Right kidney (tissue), 1 donor: ENCODE data around the gene CDKN3.
"Not testable (repeated sequence)": the region's sequence is repeated elsewhere in the genome, so short reads cannot be mapped to it uniquely, and the experiment has no call there.

ENCODE experiments used
- DNase-seq: peaks from one replicate; pipeline ENCODE4 v3.0.0-alpha.2; 2016

CDKN3 gene

DNA sequence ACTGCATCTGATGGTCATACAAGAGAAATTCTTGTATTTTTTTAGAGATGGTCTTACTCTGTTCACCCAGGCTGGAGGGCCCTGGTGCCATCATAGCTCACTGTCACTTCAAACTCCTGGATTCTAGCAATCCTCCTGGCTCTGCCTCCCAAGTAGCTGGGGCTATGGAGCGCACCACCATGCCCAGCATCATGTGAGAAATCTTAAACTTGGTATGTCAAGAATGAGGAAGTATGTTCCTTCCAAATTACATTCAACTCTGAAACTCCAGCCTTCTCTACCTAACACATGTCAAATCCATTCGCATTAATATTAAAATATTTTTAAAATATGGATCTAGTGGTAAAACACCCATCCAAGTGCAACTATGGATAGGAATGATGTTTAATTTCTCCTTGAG, 27.5 kb upstream of the CDKN3 start:
- no peak for DNase-seq

DNA sequence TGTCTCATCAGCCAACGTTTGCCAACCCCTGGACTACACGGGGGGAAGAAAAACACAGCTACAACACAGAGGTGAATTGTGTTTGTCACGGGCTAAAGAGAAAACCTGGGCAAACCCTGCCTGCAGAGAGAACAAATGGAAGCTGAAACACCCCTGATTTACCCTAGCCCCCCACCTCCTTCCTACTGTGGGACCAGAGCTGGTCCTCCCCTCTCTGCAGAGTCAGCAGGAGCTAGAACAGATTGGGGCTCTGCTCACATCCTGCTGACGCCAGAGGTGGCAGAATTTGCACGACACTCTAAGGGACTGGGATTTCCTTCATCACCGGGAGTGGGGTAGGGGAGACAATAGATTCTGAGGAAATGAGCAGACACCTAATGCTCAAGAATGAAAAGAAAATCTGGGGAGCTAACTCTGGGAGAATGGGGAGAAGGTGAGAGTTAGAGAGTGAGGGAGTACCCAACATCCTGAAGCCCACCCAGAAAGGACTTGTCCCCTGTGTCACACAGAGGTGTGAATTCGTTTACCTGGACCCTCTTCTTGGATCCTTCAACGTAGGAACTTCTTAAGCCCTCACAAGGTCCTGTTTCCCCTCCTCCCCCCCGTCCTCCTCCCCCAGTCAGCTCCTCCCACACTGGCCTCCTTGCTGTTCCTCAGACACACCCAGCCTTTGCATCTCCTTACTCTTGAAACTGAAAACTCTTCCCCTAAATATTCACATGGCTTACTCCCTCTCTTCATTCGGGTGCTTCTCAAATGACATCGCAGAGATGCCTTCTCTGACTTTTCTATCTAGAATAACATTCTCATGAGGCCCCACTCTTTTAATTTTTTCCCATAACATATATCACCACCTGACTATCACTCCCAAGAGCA, 26.2 kb upstream of the CDKN3 start:
- DNase-seq, result no peak

DNA sequence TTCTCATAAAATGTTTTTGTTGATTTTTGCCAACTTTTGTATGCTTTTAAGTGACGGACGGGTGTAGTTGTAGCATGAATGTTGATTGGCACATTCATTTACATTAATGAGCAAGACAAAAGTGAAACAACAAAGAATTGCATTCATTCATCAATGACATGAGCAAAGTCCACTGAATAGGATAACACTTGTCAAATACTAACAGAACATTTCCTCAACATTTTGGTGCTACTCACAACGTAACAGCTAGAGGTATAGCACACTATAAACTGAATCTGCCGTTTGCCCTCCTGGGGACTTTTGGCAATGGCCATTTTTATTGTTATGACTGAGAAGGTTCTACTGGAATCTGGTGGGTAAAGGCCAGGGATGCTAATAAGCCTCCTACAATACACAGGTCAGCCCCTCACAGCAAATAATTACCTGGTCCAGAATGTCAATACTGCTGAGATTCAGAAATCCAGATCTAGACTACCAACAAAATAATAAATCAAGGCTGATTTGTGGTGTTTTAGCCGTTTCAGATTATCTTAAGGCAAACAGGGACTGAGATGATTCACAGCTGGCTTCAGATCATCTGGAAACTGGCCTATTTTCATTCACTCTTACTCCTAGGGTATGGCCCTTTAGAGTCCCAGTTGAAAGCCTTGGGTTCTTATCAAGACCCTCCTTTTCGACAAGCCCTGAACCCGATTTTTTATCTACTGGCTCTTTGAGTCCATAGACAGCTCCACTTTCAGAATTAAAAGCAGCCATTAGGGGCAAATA, 22.5 kb upstream of the CDKN3 start:
- DNase-seq, result no peak

DNA sequence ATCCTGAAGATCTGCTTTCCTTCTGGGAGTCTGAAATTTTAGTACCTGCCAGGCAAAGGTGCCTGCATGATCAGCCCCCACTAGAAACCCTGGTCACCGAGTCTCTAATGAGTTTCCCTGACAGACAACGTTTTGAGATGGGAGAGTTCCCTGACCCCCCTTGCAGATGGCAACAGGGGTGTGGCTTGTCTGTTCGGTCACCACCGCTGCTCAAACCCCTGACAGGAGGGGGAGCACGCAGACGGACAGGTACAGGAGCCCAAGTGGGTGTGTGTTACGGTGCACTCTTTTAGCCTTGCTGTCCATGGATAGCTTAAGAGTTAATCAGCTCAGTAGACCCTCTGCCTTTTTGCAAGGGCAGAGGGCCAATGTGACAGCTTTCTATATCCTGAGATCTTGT, 19.3 kb upstream of the CDKN3 start:
- DNase-seq, result no peak

DNA sequence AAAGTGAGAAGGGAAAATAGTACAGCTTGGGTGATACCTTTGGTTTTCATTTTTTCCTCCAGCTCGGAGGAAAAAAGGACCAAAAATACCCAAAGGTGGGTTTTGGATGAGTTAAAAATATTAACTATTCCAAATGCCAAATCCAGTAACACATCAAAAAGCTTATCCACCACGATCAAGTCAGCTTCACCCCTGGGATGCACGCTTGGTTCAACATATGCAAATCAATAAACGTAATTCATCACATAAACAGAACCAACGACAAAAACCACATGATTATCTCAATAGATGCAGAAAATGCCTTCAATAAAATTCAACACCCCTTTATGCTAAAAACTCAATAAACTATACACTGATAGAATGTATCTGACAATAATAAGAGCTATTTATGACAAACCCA, 17.9 kb upstream of the CDKN3 start:
- DNase-seq, result not testable (repeated sequence)

DNA sequence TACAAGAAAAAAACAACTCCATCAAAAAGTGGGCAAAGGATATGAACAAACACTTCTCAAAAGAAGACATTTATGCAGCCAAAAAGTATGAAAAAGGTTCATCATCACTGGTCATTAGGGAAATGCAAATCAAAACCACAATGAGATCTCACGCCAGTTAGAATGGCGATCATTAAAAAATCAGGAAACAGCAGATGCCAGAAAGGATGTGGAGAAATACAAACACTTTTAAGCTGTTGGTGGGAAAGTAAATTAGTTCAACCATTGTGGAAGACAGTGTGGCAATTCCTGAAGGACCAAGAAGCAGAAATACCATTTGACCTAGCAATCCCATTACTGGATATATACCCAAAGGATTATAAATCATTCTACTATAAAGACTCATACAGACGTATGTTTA, 16.2 kb upstream of the CDKN3 start:
- DNase-seq, result not testable (repeated sequence)

DNA sequence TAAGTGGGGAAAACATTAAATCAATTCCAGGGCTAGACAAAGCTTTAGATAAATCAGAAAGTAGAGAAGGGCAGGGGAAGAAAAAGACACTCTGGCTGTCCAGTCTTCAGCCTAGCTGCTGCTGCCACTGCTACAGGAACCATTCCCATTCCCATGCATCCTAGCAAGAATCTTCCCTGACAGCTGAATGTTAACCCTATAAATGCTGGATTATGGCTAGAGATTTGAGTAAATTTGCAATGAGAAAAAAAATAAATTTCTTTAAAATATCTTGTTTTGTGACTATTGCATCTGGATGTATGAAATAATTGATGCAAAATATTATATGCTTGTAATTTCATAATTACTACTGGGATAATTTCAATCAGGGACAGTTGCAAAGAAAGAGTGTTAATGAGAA, 15.0 kb upstream of the CDKN3 start:
- DNase-seq, result no peak

DNA sequence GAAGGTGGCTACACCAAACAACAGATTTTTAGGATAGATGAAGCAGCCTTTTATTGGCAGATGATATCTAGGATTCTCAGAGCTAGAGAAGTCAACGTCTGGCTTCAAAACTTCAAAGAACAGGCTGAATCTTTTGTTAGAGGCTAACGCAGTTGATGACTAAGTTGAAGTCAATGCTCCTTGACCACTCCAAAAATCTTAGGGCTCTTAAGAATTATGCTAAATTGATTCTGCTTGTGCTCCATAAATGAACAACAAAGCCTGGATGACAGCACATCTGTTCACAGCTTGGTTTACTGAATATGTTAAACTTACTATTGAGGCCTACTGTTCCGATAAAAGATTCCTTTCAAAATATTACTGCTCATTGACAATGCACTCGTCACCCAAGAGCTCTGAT, 13.0 kb upstream of the CDKN3 start:
- DNase-seq, result no peak

DNA sequence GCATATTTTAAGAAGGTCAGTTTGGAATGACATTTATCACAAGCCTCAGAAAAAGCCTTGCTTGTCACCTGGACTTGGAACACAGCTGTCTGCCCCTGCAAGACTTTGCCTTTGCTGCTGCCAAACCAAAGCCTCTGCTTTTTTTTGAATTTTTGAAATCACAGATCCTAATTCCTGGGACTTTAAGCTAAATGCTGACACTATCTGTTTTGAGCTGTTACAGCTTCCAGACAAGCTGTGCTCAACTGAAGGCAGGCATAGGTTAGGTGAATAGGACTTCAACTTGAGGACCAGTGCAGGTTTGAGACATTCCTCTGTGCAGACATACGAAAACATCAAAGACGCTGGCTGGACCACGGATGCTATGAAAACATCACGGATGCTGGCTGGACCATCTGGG, 11.3 kb upstream of the CDKN3 start:
- DNase-seq, result no peak

DNA sequence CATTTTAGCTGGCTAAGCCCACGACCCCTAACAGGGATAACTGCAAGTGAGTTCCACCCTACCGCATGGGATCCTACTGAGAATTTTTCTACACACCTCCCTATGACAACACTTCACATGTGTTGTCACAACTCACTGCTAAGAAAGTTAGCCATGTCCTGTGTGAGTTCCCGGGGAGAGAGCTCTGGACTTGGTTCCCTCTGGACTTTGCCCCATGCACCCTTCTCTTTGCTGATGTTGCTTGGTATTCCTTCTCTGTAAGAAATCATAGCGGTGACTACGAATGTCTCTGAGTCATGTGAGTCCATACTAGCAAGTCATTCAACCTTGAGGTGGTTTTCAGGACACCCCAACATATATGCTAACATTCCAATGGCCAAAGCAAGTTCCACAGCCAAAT, 9.5 kb upstream of the CDKN3 start:
- no peak for DNase-seq

DNA sequence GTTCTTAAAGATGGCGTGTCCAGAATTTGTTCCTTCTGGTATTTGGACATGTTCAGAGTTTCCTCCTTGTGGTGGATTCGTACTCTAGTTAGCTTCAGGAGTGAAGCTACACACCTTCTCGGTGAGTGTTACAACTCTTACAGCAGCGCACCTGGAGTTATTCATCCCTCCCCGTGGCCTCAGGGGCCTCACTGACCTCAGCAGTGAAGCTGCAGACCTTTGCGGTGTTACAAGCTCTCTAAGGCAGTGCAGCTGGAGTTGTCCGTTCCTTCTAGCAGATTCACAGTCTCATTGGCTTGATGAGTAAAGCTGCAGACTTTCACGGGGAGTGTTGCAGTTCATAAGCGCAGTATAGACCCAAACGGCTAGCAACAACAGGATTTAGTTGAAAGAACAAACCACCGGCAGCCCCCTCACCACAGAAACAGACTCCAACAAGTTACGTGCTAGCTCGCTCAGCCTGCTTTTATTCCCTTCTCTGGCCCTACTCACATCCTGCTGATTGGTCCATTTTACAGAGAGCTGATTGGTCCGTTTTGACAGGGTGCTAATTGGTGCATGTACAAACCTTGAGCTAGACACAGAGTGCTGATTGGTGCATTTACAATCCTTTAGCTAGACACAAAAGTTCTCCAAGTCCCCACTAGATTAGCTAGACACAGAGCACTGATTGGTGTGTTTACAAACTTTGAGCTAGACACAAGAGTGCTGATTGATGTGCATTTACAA, 4.5 kb upstream of the CDKN3 start:
- DNase-seq, result no peak

DNA sequence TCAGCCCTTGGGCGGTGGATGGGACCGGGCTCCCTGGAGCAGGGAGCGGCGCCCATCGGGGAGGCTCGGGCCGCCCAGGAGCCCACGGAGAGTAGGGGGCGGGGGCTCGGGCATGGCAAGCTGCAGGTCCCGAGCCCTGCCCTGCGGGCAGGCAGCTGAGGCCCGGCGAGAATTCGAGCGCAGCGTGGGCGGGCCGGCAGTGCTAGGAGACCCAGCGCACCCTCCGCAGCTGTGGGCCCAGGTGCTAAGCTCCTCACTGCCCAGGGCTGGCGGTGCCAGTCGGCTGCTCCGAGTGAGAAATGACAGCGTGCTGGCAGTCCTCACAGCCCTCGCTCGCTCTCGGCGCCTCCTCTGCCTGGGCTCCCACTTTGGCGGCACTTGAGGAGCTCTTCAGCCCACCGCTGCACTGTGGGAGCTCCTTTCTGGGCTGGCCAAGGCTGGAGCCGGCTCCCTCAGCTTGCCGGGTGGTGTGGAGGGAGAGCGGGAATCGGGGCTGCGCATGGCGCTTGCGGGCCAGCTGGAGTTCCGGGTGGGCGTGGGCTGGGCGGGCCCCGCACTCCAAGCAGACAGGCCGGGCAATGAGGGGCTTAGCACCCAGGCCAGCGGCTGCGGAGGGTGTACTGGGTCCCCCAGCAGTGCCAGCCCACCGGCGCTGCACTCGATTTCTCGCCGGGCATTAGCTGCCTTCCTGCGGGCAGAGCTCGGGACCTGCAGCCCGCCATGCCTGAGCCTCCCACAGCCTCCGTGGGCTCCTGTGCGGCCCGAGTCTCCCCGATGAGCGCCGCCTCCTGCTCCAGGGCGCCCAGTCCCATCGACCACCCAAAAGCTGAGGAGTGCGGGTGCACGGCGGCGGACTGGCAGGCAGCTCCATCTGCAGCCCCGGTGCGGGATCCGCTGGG, 3.6 kb upstream of the CDKN3 start:
- DNase-seq, result not testable (repeated sequence)

DNA sequence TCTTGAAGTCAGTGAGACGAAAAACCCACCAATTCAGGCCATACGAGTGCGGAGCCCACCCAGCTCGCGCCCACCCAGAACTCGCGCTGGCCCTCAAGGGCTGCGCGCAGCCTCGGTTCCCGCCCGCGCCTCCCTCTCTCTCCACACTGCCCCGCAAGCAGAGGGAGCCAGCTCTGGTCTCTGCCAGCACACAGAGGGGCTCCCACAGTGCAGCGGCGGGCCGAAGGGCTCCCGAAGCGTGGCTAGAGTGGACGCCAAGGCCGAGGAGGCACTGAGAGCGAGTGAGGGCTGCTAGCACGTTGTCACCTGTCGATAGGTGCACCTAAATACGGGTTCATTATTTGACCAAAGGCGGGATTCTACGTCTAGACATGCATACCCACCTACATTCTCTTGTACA, 2.2 kb upstream of the CDKN3 start:
- no peak for DNase-seq

DNA sequence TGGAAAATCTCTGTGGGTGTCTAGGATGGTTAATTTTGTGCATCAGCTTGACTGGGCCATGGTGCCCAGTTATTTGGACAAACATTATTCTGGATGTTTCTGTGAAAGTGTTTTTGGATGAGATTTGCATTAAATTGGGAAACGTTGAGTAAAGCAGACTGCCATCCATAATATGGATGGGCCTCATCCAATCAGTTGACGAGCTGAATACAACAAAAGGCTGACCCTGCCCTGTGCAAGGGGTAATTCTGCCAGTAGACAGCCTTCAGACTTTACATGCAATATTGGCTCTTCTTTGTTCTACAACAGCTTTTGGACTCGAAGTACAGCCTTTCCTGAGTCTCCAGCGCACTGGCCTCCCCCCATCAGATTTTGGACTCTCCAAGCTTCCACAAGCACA, 1.5 kb upstream of the CDKN3 start:
- DNase-seq, result no peak

DNA sequence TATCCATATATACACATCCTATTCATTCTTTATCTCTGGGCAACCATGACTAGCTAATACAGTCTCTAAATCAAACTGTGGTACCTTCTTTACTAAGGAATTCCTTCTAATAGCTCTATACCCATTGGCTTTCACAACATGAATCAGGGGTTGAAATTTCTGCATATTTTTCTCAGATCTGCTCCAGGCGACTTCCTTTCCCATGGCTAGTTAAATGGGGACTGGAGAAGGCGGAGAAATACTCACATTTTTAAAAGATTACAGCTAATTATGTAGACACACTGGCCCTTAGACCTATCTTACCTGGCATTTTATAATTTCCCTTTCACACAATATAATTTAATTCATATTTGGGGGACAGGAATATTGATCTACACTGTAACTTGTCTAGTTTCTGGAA, 1.1 kb upstream of the CDKN3 start:
- no peak for DNase-seq

DNA sequence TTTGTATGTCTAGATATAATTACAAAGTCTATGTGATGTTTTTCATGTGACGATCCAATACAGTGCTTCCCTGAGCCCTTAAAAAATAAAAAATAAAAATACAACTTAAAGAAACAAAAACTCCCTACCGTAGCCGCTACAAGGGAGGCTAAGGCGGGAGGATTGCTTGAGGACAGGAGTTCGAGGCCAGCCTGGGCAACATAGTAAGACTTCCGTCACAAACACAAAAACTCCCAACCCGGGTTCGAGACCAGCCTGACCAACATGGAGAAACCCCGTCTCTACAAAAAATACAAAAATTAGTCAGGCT, 669 bp upstream of the CDKN3 start:
- no peak for DNase-seq

DNA sequence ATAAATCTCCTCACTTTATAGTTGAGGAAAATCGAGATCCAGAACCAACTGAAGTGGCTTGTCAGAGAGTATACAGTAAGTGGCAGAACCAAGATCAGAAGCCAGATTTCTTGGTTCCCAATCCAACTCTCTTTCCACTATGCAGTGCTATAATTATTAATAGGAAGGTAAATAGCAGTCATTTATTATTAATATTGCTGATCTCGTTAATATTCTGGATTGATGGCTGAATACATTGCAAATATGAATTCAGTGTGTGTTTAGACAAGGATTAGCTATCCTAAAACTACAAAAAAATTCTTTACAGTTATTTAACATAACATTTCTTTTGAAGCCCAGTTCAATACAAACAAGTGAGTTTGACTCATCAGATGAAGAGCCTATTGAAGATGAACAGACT, 2.8 kb downstream of the CDKN3 start:
- DNase-seq, result no peak

DNA sequence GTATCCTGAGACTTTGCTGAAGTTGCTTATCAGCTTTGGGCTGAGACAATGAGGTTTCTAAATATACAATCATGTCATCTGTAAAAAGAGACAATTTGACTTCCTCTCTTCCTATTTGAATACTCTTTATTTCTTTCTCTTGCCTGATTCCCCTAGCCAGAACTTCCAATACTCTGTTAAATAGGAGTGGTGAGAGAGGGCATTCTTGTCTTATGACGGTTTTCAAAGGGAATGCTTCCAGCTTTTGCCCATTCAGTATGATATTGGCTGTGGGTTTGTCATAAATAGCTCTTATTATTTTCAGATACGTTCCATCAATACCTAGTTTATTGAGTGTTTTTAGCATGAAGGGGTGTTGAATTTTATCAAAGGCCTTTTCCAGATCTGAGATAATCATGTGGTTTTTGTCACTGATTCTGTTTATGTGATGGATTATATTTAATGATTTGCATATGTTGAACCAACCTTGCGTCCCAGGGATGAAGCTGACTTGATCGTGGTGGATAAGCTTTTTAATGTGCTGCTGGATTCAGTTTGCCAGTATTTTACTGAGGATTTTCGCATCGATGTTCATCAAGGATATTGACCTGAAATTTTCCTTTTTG, 6.7 kb downstream of the CDKN3 start:
- not testable (repeated sequence) for DNase-seq

DNA sequence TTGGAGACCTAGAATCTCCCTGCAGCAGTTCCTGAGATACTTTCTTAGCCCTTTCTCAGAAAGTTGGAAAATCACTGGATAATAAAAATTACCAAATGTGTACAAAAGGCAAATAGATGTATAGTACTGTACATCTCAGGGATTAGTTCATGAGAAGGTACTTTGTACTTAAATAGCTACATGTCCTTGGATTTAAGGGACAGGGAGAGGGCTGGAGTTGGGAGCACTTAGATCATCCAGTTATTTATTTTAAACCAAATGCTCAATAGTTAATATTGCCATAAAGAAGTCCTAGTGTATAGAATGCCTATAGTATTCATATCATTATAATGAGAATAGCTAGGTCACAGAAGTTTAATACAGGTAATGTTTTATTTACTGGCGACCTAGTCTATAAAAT, 13.4 kb downstream of the CDKN3 start:
- DNase-seq, result no peak

DNA sequence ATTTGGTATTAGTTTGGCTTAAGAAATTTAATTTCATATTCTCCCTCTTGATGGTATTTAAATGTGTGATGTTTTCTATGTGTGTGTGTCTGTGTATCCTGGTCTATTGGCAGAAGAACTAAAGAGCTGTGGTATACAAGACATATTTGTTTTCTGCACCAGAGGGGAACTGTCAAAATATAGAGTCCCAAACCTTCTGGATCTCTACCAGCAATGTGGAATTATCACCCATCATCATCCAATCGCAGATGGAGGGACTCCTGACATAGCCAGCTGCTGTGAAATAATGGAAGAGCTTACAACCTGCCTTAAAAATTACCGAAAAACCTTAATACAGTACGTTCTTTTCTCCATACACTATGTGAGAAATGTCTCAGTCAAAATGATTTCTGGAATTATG, 14.6 kb downstream of the CDKN3 start:
- DNase-seq, result no peak

DNA sequence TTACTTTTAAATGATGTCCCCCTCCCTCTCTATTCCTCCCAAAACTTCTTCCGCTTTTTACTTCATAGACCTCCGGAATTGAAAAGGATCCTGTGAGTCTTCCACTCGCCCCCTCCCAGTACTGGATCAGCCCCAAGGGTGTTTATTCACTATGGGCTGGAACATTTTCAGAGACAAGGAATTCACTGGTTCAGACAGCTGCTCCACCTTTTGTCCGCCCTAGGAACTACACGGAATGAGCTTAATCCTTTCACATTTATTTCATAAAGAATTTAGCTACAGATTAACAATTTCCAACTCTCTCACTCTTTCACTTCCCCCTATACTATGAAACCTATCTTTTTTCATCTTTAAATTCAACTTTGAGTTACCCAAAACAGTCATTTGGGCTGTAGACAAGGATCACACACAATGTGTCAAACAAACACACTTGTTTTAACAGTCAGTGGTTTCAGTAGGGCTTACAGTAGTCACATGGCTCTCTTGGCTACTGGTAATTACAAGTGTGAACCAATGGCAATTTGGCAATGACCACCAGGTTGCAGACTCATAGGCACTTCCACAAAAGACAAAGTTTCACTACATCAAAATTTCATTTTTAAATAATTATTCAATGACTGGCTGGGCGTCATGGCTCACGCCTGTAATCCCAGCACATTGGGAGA, 23.8 kb downstream of the CDKN3 start:
- no peak for DNase-seq
